ENCODE measurements around the gene QSOX2.
A peak's percentile ranks its signal among the peaks of the same experiment; 100 is the strongest.

QSOX2 gene

DNA sequence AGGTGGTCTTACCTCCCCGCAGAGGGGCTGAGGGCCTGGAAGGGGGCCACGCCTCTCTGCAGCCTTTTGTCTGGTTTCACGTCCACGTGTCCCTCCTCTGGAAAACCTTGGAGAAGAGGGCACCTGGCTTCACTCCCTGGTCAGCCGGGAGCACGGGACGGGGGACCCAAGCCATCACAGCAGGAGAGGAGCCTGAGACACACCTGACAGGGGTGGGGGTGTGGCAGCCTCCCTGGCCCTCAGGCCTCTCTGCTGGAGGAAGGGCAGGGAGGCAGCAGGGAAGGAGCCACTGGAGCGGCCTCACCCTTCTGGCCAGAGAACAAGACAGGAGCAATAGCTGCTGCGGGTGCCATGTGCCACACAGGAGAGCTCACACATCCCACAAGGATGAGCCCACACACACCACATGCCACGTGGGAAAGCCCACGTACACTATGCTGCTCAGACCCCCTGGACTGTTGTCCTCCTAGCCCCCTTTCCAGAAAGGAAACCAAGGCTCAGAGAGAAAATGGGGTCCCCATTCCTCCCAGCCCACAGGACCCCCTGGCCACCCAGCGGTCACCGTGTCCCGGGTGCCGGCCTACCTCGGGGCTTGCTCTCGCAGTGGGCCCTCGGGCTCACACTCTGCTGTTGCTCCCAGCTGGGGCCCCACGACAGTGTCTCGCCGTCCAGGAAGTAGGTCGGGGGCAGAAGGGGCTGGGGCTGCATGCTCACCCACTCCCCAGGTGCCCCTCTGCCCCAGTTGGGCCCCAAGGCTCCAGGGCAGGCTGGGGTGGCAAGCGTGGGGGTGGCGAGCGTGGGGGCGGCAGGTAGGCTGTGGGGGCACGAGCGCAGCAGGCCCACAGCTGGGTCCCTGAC is 40.1 kb upstream of the QSOX2 start:
- H3K4me2 ChIP-seq (ENCODE audit: insufficient read depth, low read length, poor library complexity, severe bottlenecking) = no peak overlapping the region
- peak overlapping the region; percentile 23 for H3K4ac ChIP-seq (ENCODE audit: low read length)
- H3K14ac ChIP-seq (ENCODE audit: low read length) = no peak overlapping the region
- no peak overlapping the region for H2AFZ ChIP-seq (ENCODE audit: low read length)
- no peak overlapping the region for H3K4me3 ChIP-seq (ENCODE audit: low read length in 2 of 2)
- no peak overlapping the region for H4K8ac ChIP-seq (ENCODE audit: low read depth, low read length)
- H2AK5ac ChIP-seq (ENCODE audit: low read depth, low read length) = peak overlapping the region; percentile 97
- H3K18ac ChIP-seq (ENCODE audit: low read length) = peak overlapping the region; percentile 38
- no peak overlapping the region for H3K27ac ChIP-seq (replicated peaks; ENCODE audit: low read length)
- peak overlapping the region; percentile 65 for H3K23ac ChIP-seq (ENCODE audit: low read depth, low read length, poor library complexity)
- peaks cover 0 to 3% of the 10 kb centered on the region in 2 donors for H3K4me1 ChIP-seq (ENCODE audit: control insufficient read depth in 2 of 2, insufficient read depth in 1 of 2, low read depth in 1 of 2, low read length in 2 of 2)
- H2BK5ac ChIP-seq (ENCODE audit: low read length) = no peak overlapping the region
- WGBS, 2 donors (ENCODE audit: extremely low coverage in 2 of 2, insufficient read length in 2 of 2, insufficient replicate concordance in 1 of 2) = no CpG with 5 or more reads among the region's 28 CpGs
- DNase-seq (ENCODE audit: low spot score) = no peak
- no peaks in the 10 kb centered on the region for H3K36me3 ChIP-seq (replicated peaks in 1 of 2; ENCODE audit: control insufficient read depth in 2 of 2, insufficient read depth in 2 of 2, low read length in 2 of 2)
- peak overlapping the region; percentile 58 for H2BK12ac ChIP-seq (ENCODE audit: low read length)
- peak overlapping the region; percentile 50 for H3K9ac ChIP-seq (ENCODE audit: low read depth, low read length, poor library complexity)
- H4K91ac ChIP-seq (ENCODE audit: low read depth, low read length, poor library complexity) = peak overlapping the region; percentile 72
- H2BK120ac ChIP-seq (ENCODE audit: low read depth, low read length) = no peak overlapping the region
- peaks cover 3% of the 10 kb centered on the region for H3K79me1 ChIP-seq (ENCODE audit: low read depth, low read length)
- peaks cover 0 to 61% (median 0%) of the 10 kb centered on the region in 3 experiments for H3K27me3 ChIP-seq (ENCODE audit: control insufficient read depth in 3 of 3, insufficient read depth in 3 of 3, low read depth in 1 of 3, low read length in 3 of 3)
- no peaks in the 10 kb centered on the region for H3K9me3 ChIP-seq (replicated peaks in 1 of 2; ENCODE audit: control insufficient read depth in 2 of 2, insufficient read depth in 1 of 2, low read depth in 1 of 2, low read length in 2 of 2)
- H2BK15ac ChIP-seq (ENCODE audit: low read length) = peak overlapping the region; percentile 75

DNA sequence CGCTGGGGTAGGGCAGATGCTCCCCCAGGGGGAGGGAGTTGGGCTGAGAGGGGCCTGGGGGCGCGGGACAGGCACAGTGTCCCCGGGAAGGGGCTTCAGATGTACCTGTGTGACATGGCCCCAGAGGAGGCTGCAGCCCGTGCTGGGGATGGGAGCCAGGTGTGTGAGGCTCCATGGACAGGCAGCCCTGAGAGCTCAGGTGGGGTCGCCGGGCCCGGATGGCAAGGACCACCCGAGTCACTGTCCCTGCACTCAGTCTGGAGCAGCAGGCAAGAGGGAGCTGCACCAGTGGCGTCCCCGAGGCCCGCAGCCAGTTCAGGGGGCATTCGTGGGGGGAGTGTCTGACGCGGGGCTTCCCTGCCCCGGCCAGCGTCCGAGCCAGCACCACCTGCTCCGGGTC is 39.3 kb upstream of the QSOX2 start:
- no peak for DNase-seq (ENCODE audit: low spot score)
- WGBS, 2 donors (ENCODE audit: extremely low coverage in 2 of 2, insufficient read length in 2 of 2, insufficient replicate concordance in 1 of 2) = no CpG with 5 or more reads among the region's 19 CpGs
- Histone ChIP-seq H3K4me3 (ENCODE audit: low read length in 2 of 2) (no peak overlapping the region), H2BK15ac (ENCODE audit: low read length) (peak overlapping the region; percentile 81), H3K4me2 (ENCODE audit: insufficient read depth, low read length, poor library complexity, severe bottlenecking) (no peak overlapping the region), H2BK120ac (ENCODE audit: low read depth, low read length) (no peak overlapping the region), H3K9me3 (replicated peaks in 1 of 2; ENCODE audit: control insufficient read depth in 2 of 2, insufficient read depth in 1 of 2, low read depth in 1 of 2, low read length in 2 of 2) (no peaks in the 10 kb centered on the region), H2BK12ac (ENCODE audit: low read length) (peak overlapping the region; percentile 73), H4K91ac (ENCODE audit: low read depth, low read length, poor library complexity) (no peak overlapping the region), H3K18ac (ENCODE audit: low read length) (no peak overlapping the region), H2AFZ (ENCODE audit: low read length) (no peak overlapping the region), H3K27me3 (ENCODE audit: control insufficient read depth in 3 of 3, insufficient read depth in 3 of 3, low read depth in 1 of 3, low read length in 3 of 3) (peaks cover 0 to 64% (median 0%) of the 10 kb centered on the region in 3 experiments), H3K14ac (ENCODE audit: low read length) (peak overlapping the region; percentile 21), H3K79me1 (ENCODE audit: low read depth, low read length) (peaks cover 3% of the 10 kb centered on the region), H3K27ac (replicated peaks; ENCODE audit: low read length) (no peak overlapping the region), H3K4me1 (ENCODE audit: control insufficient read depth in 2 of 2, insufficient read depth in 1 of 2, low read depth in 1 of 2, low read length in 2 of 2) (peaks cover 0 to 3% of the 10 kb centered on the region in 2 donors), H2BK5ac (ENCODE audit: low read length) (no peak overlapping the region), H3K4ac (ENCODE audit: low read length) (no peak overlapping the region), H4K8ac (ENCODE audit: low read depth, low read length) (no peak overlapping the region), H3K23ac (ENCODE audit: low read depth, low read length, poor library complexity) (peak overlapping the region; percentile 65), H3K36me3 (replicated peaks in 1 of 2; ENCODE audit: control insufficient read depth in 2 of 2, insufficient read depth in 2 of 2, low read length in 2 of 2) (no peaks in the 10 kb centered on the region), H2AK5ac (ENCODE audit: low read depth, low read length) (peak overlapping the region; percentile 100), H3K9ac (ENCODE audit: low read depth, low read length, poor library complexity) (no peak overlapping the region)

DNA sequence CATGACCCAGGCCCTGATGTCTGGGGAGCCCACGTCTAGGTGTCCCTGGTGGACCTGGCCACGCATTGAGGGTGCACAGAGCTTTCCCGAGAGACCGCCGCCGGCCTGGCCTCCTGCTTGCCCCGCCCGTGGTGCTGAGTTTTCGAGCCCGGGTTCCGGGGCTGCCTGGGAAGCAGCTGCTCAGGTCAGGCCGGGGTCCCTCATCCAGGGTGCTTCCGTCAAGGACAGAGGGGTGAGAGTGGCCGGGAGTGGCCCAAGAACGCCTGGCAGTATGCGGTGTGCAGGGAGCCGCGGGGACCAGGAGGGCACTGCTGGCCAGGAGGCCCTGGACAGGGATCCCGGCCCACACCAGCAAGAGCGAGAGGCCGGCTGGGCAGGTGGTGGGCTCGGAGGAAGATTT is 38.7 kb upstream of the QSOX2 start:
- no CpG with 5 or more reads among the region's 22 CpGs for WGBS, 2 donors (ENCODE audit: extremely low coverage in 2 of 2, insufficient read length in 2 of 2, insufficient replicate concordance in 1 of 2)
- Histone ChIP-seq H3K9me3 (replicated peaks in 1 of 2; ENCODE audit: control insufficient read depth in 2 of 2, insufficient read depth in 1 of 2, low read depth in 1 of 2, low read length in 2 of 2) (no peaks in the 10 kb centered on the region), H3K23ac (ENCODE audit: low read depth, low read length, poor library complexity) (peak overlapping the region; percentile 34)

More for the DNA sequence above, 38.7 kb upstream of the QSOX2 start:
- Histone ChIP-seq H3K9ac (ENCODE audit: low read depth, low read length, poor library complexity) (no peak overlapping the region), H3K14ac (ENCODE audit: low read length) (peak overlapping the region; percentile 6), H3K4me2 (ENCODE audit: insufficient read depth, low read length, poor library complexity, severe bottlenecking) (no peak overlapping the region), H2AK5ac (ENCODE audit: low read depth, low read length) (peak overlapping the region; percentile 98), H3K79me1 (ENCODE audit: low read depth, low read length) (peaks cover 3% of the 10 kb centered on the region), H4K91ac (ENCODE audit: low read depth, low read length, poor library complexity) (no peak overlapping the region), H3K4ac (ENCODE audit: low read length) (no peak overlapping the region), H3K27ac (replicated peaks; ENCODE audit: low read length) (no peak overlapping the region), H2BK15ac (ENCODE audit: low read length) (peak overlapping the region; percentile 89), H2BK120ac (ENCODE audit: low read depth, low read length) (no peak overlapping the region), H3K18ac (ENCODE audit: low read length) (peak overlapping the region; percentile 28), H3K4me3 (ENCODE audit: low read length in 2 of 2) (no peak overlapping the region), H3K4me1 (ENCODE audit: control insufficient read depth in 2 of 2, insufficient read depth in 1 of 2, low read depth in 1 of 2, low read length in 2 of 2) (peaks cover 0 to 3% of the 10 kb centered on the region in 2 donors), H3K27me3 (ENCODE audit: control insufficient read depth in 3 of 3, insufficient read depth in 3 of 3, low read depth in 1 of 3, low read length in 3 of 3) (peaks cover 0 to 70% (median 0%) of the 10 kb centered on the region in 3 experiments), H4K8ac (ENCODE audit: low read depth, low read length) (no peak overlapping the region), H3K36me3 (replicated peaks in 1 of 2; ENCODE audit: control insufficient read depth in 2 of 2, insufficient read depth in 2 of 2, low read length in 2 of 2) (no peaks in the 10 kb centered on the region), H2BK5ac (ENCODE audit: low read length) (peak overlapping the region; percentile 7), H2BK12ac (ENCODE audit: low read length) (peak overlapping the region; percentile 16), H2AFZ (ENCODE audit: low read length) (no peak overlapping the region)
- DNase-seq (ENCODE audit: low spot score) = no peak

Measured in neuronal stem cell (in vitro differentiated cells).